ENCODE data around the gene GFPT2. TPM values are rescaled to one million over a fixed set of nuclear protein-coding genes. Genes with fewer than 3 reads are reported as not detected.

The GFPT2 gene
- total RNA-seq, 1 experiment from 2014 or later: 8.2 TPM

- POLR2A ChIA-PET: interaction anchor here (0.7 to 2.2 kb wide), 11 partner anchors 8 to 417 kb away, joined by 3 to 15 read pairs (median 6); no protein-coding TSS in a partner anchor
- TSS peak; percentile 78 for BruUV-seq (replicated peaks)
- Mint-ChIP-seq H3K36me3 (ENCODE audit: insufficient read depth, unreplicated experiment) (peaks cover 10% of the 10 kb centered on the region), H3K27me3 (ENCODE audit: insufficient read depth, unreplicated experiment) (no peaks in the 10 kb centered on the region), H3K27ac (ENCODE audit: low read depth, unreplicated experiment) (peak overlapping the region; percentile 3), H3K4me1 (ENCODE audit: insufficient read depth, unreplicated experiment) (peaks cover 34% of the 10 kb centered on the region), H3K4me3 (ENCODE audit: unreplicated experiment) (peak overlapping the region; percentile 46), H3K9me3 (ENCODE audit: unreplicated experiment) (no peaks in the 10 kb centered on the region)
- DNase-seq (ENCODE audit: unreplicated experiment): no peak
- CTCF ChIA-PET: interaction anchor here (0.6 to 11.3 kb wide), 7 partner anchors 11 to 139 kb away, joined by 3 to 167 read pairs (median 30); partner anchors contain the start of gene MAPK9
- intact Hi-C loops (cut with micrococcal nuclease): loop anchor here (1.0 kb wide), 2 partner anchors 23 to 137 kb away; partner anchors contain the start of gene GFPT2
- TF ChIP-seq CTCF (IDR thresholded peaks at IDR 0.05; ENCODE audit: unreplicated experiment): no peak
Measured at GRCh38 chr5:180330270-180330648, 22.9 kb downstream of the GFPT2 start.

- DNase-seq (ENCODE audit: unreplicated experiment): no peak
- no peaks in the 10 kb centered on the region for H3K9me3 Mint-ChIP-seq (ENCODE audit: unreplicated experiment)
- H3K27ac Mint-ChIP-seq (ENCODE audit: low read depth, unreplicated experiment): peak overlapping the region; percentile 3
- no peak for TF ChIP-seq CTCF (IDR thresholded peaks at IDR 0.05; ENCODE audit: unreplicated experiment)
- H3K4me3 Mint-ChIP-seq (ENCODE audit: unreplicated experiment): peak overlapping the region; percentile 46
- H3K36me3 Mint-ChIP-seq (ENCODE audit: insufficient read depth, unreplicated experiment): peaks cover 10% of the 10 kb centered on the region
- ChIA-PET POLR2A (interaction anchor here (0.7 to 2.2 kb wide), 7 partner anchors 37 to 416 kb away, joined by 4 to 15 read pairs (median 9); no protein-coding TSS in a partner anchor), CTCF (interaction anchor here (0.7 to 11.3 kb wide), 28 partner anchors 10 to 428 kb away, joined by 3 to 167 read pairs (median 7); partner anchors contain the start of gene MAPK9)
- BruUV-seq (replicated peaks): no TSS peak
- intact Hi-C loops (cut with micrococcal nuclease): loop anchor here (1.0 to 2.0 kb wide), 3 partner anchors 24 to 389 kb away; partner anchors contain the start of gene GFPT2
- no peaks in the 10 kb centered on the region for H3K27me3 Mint-ChIP-seq (ENCODE audit: insufficient read depth, unreplicated experiment)
- H3K4me1 Mint-ChIP-seq (ENCODE audit: insufficient read depth, unreplicated experiment): peaks cover 36% of the 10 kb centered on the region
Measured at GRCh38 chr5:180329606-180330269, 23.4 kb downstream of the GFPT2 start.

GRCh38 chr5:180329138-180329435 lies 24.0 kb downstream of the GFPT2 start:
- BruUV-seq (replicated peaks): no TSS peak
- Mint-ChIP-seq H3K4me3 (ENCODE audit: unreplicated experiment) (no peak overlapping the region), H3K9me3 (ENCODE audit: unreplicated experiment) (no peaks in the 10 kb centered on the region), H3K4me1 (ENCODE audit: insufficient read depth, unreplicated experiment) (peaks cover 40% of the 10 kb centered on the region), H3K36me3 (ENCODE audit: insufficient read depth, unreplicated experiment) (peaks cover 10% of the 10 kb centered on the region), H3K27me3 (ENCODE audit: insufficient read depth, unreplicated experiment) (no peaks in the 10 kb centered on the region), H3K27ac (ENCODE audit: low read depth, unreplicated experiment) (no peak overlapping the region)
- TF ChIP-seq CTCF (IDR thresholded peaks at IDR 0.05; ENCODE audit: unreplicated experiment): no peak
- CTCF ChIA-PET: interaction anchor here (0.6 to 11.3 kb wide), 58 partner anchors 9 to 427 kb away, joined by 3 to 167 read pairs (median 4); partner anchors contain the start of gene MAPK9
- intact Hi-C loops (cut with micrococcal nuclease): loop anchor here (2.0 kb wide), 1 partner anchor 390 kb away; no protein-coding TSS in a partner anchor
- no peak for DNase-seq (ENCODE audit: unreplicated experiment)
- POLR2A ChIA-PET: interaction anchor here (0.6 to 2.0 kb wide), 9 partner anchors 10 to 206 kb away, joined by 3 to 15 read pairs (median 3); no protein-coding TSS in a partner anchor

All from MCF 10A (cell line).